Right lobe of liver (tissue), 4 donors: ENCODE results near the gene DIP2A.

ENCODE experiments used
- POLR2A ChIP-seq: fragments of 450-650 bp; IDR thresholded peaks from one replicate; pipeline ENCODE4 v1.6.1; 2017; ENCODE audit warnings: antibody characterized with exemption, mild to moderate bottlenecking
- TF ChIP-seq, protein P1 (sequence below), 4 donors: fragments of 200-600 bp in 3 of 4; fragments of 450-650 bp in 1 of 4; IDR thresholded peaks; one replicate each; pipeline versions ENCODE4 v1.5.1 to v1.8.0; 2016 to 2022; ENCODE audit warnings: antibody characterized with exemption in 4 of 4, mild to moderate bottlenecking in 2 of 4
- donor health status: DM: no; HTN: no; CAD: no.
- donor health status: DM: no; HTN: no; CAD: no.
- donor health status: DM: no; HTN: yes; CAD: no.

DNA sequence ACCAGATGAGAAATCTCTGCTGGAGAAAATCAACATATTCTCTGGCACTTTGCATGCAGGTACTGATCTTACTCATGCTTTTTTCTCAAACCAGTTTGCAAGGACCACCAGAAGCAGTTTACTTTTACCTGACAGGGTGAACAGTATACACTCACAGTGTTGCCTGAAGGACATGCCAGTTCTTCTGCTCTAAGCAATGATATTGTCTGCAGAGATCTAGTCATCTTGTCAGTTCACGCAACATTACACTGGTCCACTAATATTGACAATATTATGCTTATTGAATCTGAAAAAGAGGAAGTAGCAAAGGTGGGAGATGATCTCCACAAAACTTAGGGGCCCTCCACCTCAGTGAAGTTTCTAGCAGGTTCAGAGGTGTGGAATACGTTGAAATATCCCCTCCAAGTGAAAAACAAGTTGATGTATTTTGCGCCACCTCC, 150.0 kb downstream of the DIP2A start:
- TF ChIP-seq, protein P1, sequence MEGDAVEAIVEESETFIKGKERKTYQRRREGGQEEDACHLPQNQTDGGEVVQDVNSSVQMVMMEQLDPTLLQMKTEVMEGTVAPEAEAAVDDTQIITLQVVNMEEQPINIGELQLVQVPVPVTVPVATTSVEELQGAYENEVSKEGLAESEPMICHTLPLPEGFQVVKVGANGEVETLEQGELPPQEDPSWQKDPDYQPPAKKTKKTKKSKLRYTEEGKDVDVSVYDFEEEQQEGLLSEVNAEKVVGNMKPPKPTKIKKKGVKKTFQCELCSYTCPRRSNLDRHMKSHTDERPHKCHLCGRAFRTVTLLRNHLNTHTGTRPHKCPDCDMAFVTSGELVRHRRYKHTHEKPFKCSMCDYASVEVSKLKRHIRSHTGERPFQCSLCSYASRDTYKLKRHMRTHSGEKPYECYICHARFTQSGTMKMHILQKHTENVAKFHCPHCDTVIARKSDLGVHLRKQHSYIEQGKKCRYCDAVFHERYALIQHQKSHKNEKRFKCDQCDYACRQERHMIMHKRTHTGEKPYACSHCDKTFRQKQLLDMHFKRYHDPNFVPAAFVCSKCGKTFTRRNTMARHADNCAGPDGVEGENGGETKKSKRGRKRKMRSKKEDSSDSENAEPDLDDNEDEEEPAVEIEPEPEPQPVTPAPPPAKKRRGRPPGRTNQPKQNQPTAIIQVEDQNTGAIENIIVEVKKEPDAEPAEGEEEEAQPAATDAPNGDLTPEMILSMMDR (IDR thresholded peaks at IDR 0.05) = no peak
- no peak for TF ChIP-seq POLR2A
